ENCODE data around the gene GSC2.
A peak's percentile ranks its signal among the peaks of the same experiment; 100 is the strongest.
"Not testable (repeated sequence)": the region's sequence is repeated elsewhere in the genome, so short reads cannot be mapped to it uniquely, and the experiment has no call there.

GSC2 gene

DNA sequence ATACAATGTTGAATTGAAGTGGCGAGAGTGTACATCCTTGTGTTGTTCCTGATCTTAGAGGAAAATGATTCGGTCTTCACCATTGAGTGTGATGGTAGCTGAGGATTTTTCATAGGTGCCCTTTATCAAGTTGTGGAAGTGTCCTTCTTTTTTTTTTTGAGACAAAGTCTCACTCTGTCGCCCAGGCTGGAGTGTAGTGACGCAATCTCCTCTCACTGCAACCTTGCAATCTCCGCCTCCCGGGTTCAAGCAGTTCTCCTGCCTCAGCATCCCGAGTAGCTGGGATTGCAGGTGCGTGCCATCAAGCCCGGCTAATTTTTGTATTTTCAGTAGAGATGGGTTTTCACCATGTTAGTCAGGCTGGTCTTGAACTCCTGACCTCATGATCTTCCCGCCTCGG lies 8.6 kb upstream of the GSC2 start:
- not testable (repeated sequence) for H3K36me3 ChIP-seq, H3K9ac ChIP-seq, H3K4me2 ChIP-seq, H3K27me3 ChIP-seq, H3K4me1 ChIP-seq, H4K20me1 ChIP-seq, H3K27ac ChIP-seq, H3K4me3 ChIP-seq, H3K9me3 ChIP-seq
- 0 out of 2 replicates have a peak, but pooled peaks have one; percentile 27 for TF ChIP-seq Cebpa-rat (IDR thresholded peaks at IDR 0.05)

DNA sequence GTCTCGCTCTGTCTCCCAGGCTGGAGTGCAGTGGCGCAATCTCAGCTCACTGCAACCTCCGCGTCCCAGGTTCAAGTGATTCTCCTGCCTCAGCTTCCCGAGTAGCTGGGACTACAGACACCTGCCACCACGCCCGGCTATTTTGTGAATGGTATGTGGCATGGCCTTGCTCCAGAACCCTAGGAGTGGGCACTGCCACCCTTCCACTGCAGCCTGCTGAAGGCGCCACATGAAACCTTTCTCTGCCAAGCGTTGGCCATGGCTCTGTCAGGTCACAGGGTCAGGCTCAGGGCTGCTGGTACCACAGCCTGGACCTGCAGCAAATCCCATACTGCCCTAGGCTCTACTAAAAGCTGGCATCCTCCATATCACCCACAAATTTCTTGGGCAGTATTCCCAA lies 6.0 kb upstream of the GSC2 start:
- H3K9me3 ChIP-seq, H3K27ac ChIP-seq, H3K4me2 ChIP-seq, H3K9ac ChIP-seq, H4K20me1 ChIP-seq, H3K4me1 ChIP-seq, H3K36me3 ChIP-seq, H3K4me3 ChIP-seq: not testable (repeated sequence)
- peaks cover 12% of the 10 kb centered on the region for H3K27me3 ChIP-seq

DNA sequence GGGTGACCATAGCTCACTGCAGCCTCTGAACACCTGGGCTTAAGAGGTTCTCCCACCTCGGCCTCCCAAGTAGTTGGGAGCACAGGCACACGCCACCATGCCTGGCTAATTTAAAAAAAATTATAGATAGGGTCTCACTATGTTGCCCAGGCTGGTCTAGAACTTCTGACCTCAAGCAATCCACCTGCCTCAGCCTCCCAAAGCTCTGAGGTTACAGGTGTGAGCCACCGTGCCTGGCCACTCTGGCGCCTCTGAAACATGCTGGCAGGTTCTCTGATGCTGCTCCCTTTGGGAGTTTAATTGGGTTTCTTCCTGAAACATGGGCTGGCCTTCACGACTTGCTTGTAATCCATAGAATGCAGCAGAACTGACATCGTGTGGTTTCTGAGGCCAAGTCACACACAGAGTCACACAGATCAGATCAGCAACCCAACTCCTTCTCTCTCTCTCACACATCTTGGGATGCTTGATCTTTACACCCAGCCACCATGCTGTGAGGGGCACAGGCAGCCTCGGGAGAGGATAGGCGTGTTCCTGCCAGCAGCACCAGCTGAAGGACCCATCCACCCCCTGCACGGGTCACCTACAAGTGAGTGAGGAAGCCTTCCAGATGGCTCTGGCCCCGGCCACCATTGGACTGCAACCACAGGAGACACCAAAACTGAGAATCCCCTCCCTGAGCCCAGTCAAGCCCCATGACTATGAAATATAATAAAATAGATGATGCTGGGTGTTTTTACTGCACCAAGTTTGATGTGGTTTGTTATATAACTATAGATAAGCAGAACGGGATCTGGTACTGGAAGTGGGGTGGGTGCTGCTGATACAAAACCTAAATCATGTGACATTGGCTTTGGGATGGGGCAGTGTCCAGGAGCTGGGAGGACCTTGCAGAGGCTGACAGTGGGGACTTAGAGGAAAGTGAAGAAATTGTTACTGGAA lies 3.1 kb upstream of the GSC2 start:
- Histone ChIP-seq H3K27ac (no peak overlapping the region), H3K4me1 (no peaks in the 10 kb centered on the region), H3K36me3 (no peaks in the 10 kb centered on the region), H3K27me3 (peaks cover 41% of the 10 kb centered on the region), H3K9me3 (peaks cover 29% of the 10 kb centered on the region), H3K4me3 (no peak overlapping the region), H4K20me1 (no peaks in the 10 kb centered on the region), H3K9ac (no peak overlapping the region), H3K4me2 (no peak overlapping the region)
- no peak for TF ChIP-seq Cebpa-rat (IDR thresholded peaks at IDR 0.05)

DNA sequence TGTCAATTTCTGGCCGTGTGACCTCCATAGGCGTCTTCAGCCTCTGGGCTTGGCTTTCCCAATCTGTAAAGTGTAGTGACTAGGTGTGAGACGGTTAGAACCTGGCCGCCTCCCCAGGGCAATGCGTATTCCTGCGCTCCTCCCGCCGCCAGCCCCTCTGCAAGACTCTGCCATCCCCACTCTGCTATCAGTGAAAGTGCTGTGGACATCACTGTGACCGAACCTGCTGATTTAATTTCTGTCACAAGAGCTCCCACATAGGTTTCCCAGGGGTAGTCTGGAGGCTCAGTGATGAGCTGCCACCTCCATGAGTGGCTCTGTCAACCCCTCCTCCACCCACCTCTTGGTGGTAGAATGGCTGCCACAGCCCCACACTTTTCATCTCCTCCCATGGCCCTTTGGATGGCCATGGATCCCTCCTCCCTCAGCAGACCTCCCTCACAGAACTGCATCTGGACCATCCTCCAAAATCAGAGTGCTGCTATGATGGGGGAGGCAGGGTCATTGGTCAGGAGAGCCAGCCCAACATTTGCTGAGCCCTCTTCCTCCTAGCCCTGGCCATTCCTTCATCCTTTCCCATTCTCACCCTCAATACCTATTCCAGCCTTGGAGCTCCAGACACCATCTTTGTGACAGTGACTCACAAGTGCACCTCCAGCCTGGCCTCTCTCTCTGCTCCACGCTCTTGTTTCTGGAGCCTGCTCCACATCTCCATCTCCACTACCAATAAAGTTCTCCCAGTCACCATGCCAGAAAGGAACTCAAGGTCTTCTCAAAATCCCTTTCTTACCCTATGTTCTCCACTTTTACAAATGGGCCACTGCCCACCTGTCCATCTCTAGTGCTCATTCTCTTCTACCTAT lies 1.5 kb upstream of the GSC2 start:
- H4K20me1 ChIP-seq: no peaks in the 10 kb centered on the region
- H3K9me3 ChIP-seq: peaks cover 29% of the 10 kb centered on the region
- H3K9ac ChIP-seq: no peak overlapping the region
- H3K4me1 ChIP-seq: no peaks in the 10 kb centered on the region
- H3K36me3 ChIP-seq: no peaks in the 10 kb centered on the region
- H3K27ac ChIP-seq: no peak overlapping the region
- H3K4me2 ChIP-seq: no peak overlapping the region
- no peak overlapping the region for H3K4me3 ChIP-seq
- no peak for TF ChIP-seq Cebpa-rat (IDR thresholded peaks at IDR 0.05)
- peaks cover 50% of the 10 kb centered on the region for H3K27me3 ChIP-seq

DNA sequence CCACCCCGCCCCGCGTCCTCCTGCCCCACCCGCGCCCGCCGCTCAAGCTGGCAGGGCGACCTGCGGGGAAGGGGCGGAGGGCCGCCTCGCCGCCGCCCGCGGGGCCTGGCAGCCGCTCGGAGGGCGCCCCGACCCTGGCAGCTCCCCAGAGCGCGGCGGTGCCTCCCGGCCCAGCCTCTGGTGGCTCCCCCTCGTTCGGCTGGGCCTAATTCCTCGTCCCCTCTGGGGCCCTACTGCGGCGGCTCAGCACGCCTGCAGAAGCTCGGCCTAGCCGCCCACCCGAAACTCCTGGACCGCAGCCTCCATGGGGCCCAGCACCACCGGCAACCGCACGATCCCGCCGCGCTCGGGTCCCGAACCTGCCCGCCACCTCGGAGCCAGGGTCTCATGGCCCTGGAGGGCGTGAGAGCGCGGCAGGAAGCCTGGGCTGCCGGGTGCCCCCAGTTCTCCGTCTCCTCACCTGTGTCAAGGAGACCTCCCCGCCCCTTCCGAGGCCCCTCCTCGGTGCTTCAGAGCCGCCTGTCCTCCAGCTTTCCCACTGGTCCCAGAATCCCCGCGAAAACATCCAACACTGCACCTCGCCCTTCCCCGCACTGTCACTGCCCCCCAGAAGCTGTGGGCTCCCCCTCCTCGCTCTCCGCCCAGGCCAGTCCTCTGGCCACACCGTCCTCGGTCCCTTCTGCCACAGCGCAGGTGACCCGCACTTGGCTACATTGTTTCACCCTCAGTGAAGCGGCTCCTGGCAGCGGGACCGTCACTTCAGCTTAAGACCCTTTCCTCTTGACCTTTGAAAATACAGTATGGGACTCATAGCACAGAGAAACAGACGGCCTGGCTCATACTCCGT lies 613 bp upstream of the GSC2 start:
- Histone ChIP-seq H4K20me1 (no peaks in the 10 kb centered on the region), H3K9ac (no peak overlapping the region), H3K36me3 (no peaks in the 10 kb centered on the region), H3K4me3 (no peak overlapping the region), H3K4me2 (no peak overlapping the region), H3K4me1 (no peaks in the 10 kb centered on the region), H3K27ac (no peak overlapping the region), H3K9me3 (peaks cover 29% of the 10 kb centered on the region), H3K27me3 (peaks cover 50% of the 10 kb centered on the region)
- TF ChIP-seq Cebpa-rat (IDR thresholded peaks at IDR 0.05): no peak

DNA sequence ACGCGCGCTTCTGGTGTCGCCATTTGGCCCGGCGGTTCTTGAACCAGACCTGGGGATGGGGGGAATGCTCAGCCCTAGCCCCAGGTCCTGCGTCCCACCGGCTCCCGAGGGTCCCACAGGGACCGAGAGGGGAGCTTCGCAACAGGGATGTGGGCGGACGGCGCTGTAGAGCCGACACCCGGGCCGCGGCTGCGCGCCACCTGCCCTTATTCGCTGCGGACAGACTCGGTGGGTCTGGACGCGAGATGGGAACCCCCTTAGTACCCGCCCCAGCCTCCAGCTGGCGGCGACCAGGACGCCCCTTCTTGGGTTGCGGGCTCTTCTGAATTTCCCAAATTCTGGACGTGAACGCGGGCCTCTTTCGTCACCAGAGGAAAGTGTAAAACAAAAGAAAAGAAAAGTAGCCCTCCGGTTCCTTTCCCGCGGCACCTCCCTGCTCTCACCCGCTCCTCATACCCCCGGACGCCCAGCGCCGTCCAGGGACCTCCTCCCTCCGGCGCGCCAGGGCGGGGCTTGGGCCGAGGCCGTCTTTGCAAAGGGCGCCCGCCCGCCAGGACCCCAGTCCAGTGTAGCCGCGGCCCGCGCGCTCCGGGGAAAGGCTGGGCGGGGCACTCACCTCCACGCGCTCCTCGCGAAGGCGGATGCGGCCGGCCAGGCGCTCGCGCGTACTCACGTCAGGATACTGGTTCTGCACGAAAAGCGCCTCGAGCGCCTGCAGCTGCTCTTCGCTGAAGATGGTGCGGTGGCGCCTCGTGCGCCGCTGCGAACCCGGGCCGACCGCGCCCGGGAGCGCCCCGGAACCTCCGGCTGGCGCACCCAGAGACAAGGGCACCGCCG lies 827 bp downstream of the GSC2 start:
- no peak overlapping the region for H3K4me2 ChIP-seq
- peaks cover 50% of the 10 kb centered on the region for H3K27me3 ChIP-seq
- no peak overlapping the region for H3K27ac ChIP-seq
- H3K9me3 ChIP-seq: peaks cover 29% of the 10 kb centered on the region
- TF ChIP-seq Cebpa-rat (IDR thresholded peaks at IDR 0.05): no peak
- H3K36me3 ChIP-seq: no peaks in the 10 kb centered on the region
- H3K4me1 ChIP-seq: no peaks in the 10 kb centered on the region
- peaks cover under 1% of the 10 kb centered on the region for H4K20me1 ChIP-seq
- H3K9ac ChIP-seq: no peak overlapping the region
- H3K4me3 ChIP-seq: no peak overlapping the region

DNA sequence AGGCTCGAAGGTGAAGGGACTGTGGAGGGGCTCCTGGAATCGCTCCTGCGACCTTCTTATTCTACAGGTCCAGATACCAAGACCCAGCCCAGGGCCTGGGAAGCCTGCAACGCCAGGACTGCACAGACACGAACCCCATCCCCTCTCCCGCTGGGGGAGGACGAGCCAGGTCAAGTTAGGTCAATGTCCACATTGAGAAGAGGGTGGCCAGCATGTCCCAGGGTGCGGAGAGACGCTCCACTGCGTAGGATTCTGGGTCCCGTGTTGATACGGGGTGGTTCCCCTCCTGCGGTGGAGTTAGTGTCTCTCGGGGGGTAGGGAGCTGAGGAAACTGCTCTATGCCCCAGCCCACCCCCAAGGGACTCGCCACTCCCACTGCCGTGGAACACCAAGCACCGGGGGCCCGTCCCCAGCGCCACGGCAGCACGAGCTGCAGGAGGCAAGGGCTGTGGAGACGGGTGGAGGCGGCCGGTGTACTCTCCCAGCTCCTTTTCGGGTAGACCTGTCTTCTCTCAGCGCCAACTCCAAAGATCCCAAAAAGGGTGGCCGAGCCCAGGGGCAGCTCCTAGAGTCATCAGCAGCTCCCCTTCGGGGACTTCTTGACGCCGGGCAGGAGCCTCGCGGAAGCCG lies 1.6 kb downstream of the GSC2 start:
- Histone ChIP-seq H3K36me3 (no peaks in the 10 kb centered on the region), H3K9ac (no peak overlapping the region), H3K4me3 (no peak overlapping the region), H3K27ac (no peak overlapping the region), H4K20me1 (peaks cover 8% of the 10 kb centered on the region), H3K27me3 (peaks cover 50% of the 10 kb centered on the region), H3K9me3 (peaks cover 29% of the 10 kb centered on the region), H3K4me1 (peaks cover 5% of the 10 kb centered on the region), H3K4me2 (no peak overlapping the region)
- TF ChIP-seq Cebpa-rat (IDR thresholded peaks at IDR 0.05): no peak

DNA sequence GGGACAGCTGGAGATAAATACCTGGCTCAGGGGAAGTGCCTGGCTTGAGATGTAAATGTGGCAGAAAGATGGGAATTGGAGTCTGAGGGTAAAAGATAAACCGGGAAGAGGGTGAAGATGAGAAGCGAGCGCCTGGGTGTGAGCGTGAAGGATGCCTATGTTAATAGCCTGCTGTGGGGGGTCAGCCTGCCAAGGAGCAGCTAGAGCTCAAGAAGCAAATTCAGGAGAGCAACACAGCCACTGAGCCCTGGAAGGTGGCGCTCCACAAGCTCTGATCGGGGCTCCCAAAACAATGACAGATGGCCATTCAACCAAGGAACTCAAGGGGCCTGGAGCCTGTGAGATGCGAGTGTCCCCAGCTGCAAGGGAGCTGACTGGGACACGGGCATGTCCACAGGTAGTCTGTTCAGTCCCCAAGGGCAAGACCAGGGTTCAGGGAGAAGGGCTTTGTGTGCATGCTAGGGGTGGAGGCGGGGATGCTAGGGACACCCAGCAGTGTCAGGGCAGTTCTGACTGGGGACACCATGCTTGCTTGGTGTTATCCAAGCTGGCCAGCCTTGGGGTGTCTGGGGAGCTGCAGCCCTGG lies 2.8 kb downstream of the GSC2 start:
- H4K20me1 ChIP-seq: peaks cover 20% of the 10 kb centered on the region
- no peak overlapping the region for H3K9ac ChIP-seq
- no peak overlapping the region for H3K4me3 ChIP-seq
- peaks cover 8% of the 10 kb centered on the region for H3K36me3 ChIP-seq
- peaks cover 29% of the 10 kb centered on the region for H3K9me3 ChIP-seq
- H3K27ac ChIP-seq: no peak overlapping the region
- H3K4me2 ChIP-seq: no peak overlapping the region
- H3K4me1 ChIP-seq: peaks cover 13% of the 10 kb centered on the region
- no peak for TF ChIP-seq Cebpa-rat (IDR thresholded peaks at IDR 0.05)
- H3K27me3 ChIP-seq: peaks cover 50% of the 10 kb centered on the region

Data from BLaER1 (cell line).